GM12878 (cell line): ENCODE results near the gene CAST. TPM values are rescaled to one million over a fixed set of nuclear protein-coding genes. Genes with fewer than 3 reads are reported as not detected.

ENCODE experiments used
- DPF2 ChIP-seq: fragments of 450-650 bp; IDR thresholded peaks from 2 replicates; pipeline ENCODE4 v1.6.1; 2017; ENCODE audit warnings: mild to moderate bottlenecking
- E2F8 ChIP-seq: fragments of 450-650 bp; IDR thresholded peaks from 2 replicates; pipeline ENCODE4 v1.6.1; 2018; ENCODE audit warnings: mild to moderate bottlenecking, low read depth, moderate library complexity; ENCODE audit not compliant: partially characterized antibody
- EP300 ChIP-seq, 2 experiments: fragments of 150-350 bp in 1 of 2; IDR thresholded peaks; 2 replicates each; pipeline ENCODE4 v1.6.1; 2011 to 2012; ENCODE audit warnings: low read depth in 2 of 2, low read length in 2 of 2, borderline replicate concordance in 1 of 2, improper control_type of control experiment in 1 of 2, inconsistent platforms in 1 of 2; ENCODE audit not compliant: control insufficient read depth in 1 of 2
- EZH2 ChIP-seq: IDR thresholded peaks from 2 replicates; pipeline ENCODE4 v1.6.1; 2012; ENCODE audit warnings: low read depth, mild to moderate bottlenecking, control low read depth, inconsistent platforms, low read length, borderline replicate concordance; ENCODE audit not compliant: control insufficient read depth
- IKZF2 ChIP-seq, 2 experiments: fragments of 450-650 bp; IDR thresholded peaks; 2 replicates each; pipeline ENCODE4 v1.6.1; 2017; ENCODE audit warnings: mild to moderate bottlenecking in 2 of 2, moderate library complexity in 2 of 2
- LARP7 ChIP-seq: fragments of 450-650 bp; IDR thresholded peaks from 2 replicates; pipeline ENCODE4 v1.6.1; 2017; ENCODE audit warnings: mild to moderate bottlenecking
- MXI1 ChIP-seq: fragments of 150-350 bp; IDR thresholded peaks from 2 replicates; pipeline ENCODE4 v1.6.1; 2011; ENCODE audit warnings: low read depth, mild to moderate bottlenecking, inconsistent platforms, low read length, improper control_type of control experiment
- SREBF2 ChIP-seq: IDR thresholded peaks from 2 replicates; pipeline ENCODE4 v1.6.1; 2012; ENCODE audit warnings: mild to moderate bottlenecking, low read length
- SUPT20H ChIP-seq: IDR thresholded peaks from 2 replicates; pipeline ENCODE4 v1.6.1; 2011; ENCODE audit warnings: low read depth, mild to moderate bottlenecking, low read length, moderate library complexity, borderline replicate concordance; ENCODE audit not compliant: control insufficient read depth
- ZNF207 ChIP-seq: fragments of 450-650 bp; IDR thresholded peaks from 2 replicates; pipeline ENCODE4 v1.6.1; 2014; ENCODE audit warnings: antibody characterized with exemption, mild to moderate bottlenecking, borderline replicate concordance
- polyA plus RNA-seq, 11 experiments: library from polyadenylated mRNA; depleted of rRNA in 4 of 11; unstranded in 6 of 11; stranded (reverse) in 5 of 11; fragments of >200 nt; fragmentation: Nextera tagmentation in 4 of 11; fragmentation: Illumina TruSeq in 1 of 11; extraction: Ambion mirVana in 4 of 11; extraction: Trizol in 1 of 11; gene quantifications; 1 replicate in 1 of 11; 2 replicates in 10 of 11; pipeline versions ENCODE4 v1.2.1 to v1.2.3, GENCODE V29; 2011 to 2016; ENCODE audit warnings: inconsistent platforms in 2 of 11, missing spikeins in 2 of 11, low read depth in 1 of 11
- total RNA-seq, 4 experiments: library from RNA; depleted of rRNA in 3 of 4; stranded (reverse); fragments of >200 nt in 3 of 4; fragmentation: Illumina TruSeq in 1 of 4; extraction: Trizol in 1 of 4; gene quantifications; 2 replicates each; pipeline versions ENCODE4 v1.2.1 to v1.2.3, GENCODE V29; 2013 to 2021
- TF ChIP-seq, protein P1 (sequence below): fragments of 450-650 bp; IDR thresholded peaks from 2 replicates; pipeline ENCODE4 v1.6.1; 2016; ENCODE audit warnings: mild to moderate bottlenecking
- TF ChIP-seq, protein P2 (sequence below): fragments of 450-650 bp; IDR thresholded peaks from 2 replicates; pipeline ENCODE4 v1.6.1; 2014; ENCODE audit warnings: mild to moderate bottlenecking
- TF ChIP-seq, protein P3 (sequence below): fragments of 450-650 bp; IDR thresholded peaks from 2 replicates; pipeline ENCODE4 v1.6.1; 2017; ENCODE audit warnings: mild to moderate bottlenecking
- TF ChIP-seq, protein P4 (sequence below): fragments of 450-650 bp; IDR thresholded peaks from 2 replicates; pipeline ENCODE4 v1.6.1; 2017; ENCODE audit warnings: mild to moderate bottlenecking, moderate library complexity
- TF ChIP-seq, protein P5 (sequence below): IDR thresholded peaks from 2 replicates; pipeline ENCODE4 v1.6.1; 2011; ENCODE audit warnings: low read depth, mild to moderate bottlenecking, low read length, moderate library complexity, borderline replicate concordance; ENCODE audit errors: extremely low read depth

CAST gene
- total and polyA plus RNA-seq, 10 of the 15 experiments (the other 5 are each of a cell fraction or from before 2014, with no cell fraction given): 31.7 to 140 (median 68.5) TPM

DNA sequence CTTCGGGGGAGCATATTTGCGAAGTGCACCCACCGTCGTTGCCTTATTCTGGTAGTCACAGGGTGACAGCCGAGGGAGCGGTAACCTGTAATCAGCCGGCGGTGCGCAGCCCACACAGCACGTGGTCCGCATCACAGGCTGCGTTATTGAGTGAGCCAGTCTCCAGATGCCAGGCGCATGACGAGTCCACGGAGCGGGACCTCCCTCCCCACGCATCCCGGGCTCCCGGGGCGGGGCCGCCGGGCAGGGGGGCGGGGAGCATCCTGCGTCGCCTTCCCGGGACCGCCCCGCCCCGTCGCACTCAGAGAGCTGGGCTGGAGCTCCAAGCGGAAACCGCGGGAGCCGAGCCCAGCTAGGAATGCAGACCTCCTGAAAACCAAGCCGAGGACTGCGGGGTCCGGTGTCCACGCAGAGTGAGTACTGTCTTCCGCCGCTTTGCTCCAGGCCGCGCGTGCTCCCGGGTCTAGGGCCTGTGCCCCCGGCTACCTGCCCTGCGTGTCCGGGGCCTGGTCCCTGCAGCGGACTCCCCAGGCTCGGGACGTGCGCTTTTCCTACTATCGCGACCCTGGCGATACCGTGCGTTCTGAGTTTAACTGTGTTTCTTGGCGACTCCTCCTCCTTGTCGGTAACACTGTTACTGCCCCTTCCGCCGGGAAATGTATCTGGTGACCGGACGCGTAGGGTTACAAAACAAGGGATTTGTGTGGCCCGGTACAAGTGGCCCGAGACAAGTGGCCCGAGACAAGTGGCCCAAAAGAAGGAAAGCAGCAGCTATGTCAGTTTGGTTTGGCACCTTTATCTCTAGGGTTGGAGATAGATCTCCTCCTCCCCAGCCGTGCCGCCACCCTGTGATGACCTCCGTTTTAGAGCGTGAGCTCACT, 40.6 kb downstream of the CAST start (continued):
- no peak for TF ChIP-seq E2F8
- TF ChIP-seq ZNF207: no peak
- TF ChIP-seq, protein P1, sequence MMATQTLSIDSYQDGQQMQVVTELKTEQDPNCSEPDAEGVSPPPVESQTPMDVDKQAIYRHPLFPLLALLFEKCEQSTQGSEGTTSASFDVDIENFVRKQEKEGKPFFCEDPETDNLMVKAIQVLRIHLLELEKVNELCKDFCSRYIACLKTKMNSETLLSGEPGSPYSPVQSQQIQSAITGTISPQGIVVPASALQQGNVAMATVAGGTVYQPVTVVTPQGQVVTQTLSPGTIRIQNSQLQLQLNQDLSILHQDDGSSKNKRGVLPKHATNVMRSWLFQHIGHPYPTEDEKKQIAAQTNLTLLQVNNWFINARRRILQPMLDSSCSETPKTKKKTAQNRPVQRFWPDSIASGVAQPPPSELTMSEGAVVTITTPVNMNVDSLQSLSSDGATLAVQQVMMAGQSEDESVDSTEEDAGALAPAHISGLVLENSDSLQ: peak; percentile 8
- TF ChIP-seq, protein P2, sequence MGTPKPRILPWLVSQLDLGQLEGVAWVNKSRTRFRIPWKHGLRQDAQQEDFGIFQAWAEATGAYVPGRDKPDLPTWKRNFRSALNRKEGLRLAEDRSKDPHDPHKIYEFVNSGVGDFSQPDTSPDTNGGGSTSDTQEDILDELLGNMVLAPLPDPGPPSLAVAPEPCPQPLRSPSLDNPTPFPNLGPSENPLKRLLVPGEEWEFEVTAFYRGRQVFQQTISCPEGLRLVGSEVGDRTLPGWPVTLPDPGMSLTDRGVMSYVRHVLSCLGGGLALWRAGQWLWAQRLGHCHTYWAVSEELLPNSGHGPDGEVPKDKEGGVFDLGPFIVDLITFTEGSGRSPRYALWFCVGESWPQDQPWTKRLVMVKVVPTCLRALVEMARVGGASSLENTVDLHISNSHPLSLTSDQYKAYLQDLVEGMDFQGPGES: no peak
- peak; percentile 67; the same call in 1 of the 2 replicates for TF ChIP-seq LARP7
- peak; percentile 30 to 34; a peak in 2 of 4 replicates for TF ChIP-seq IKZF2 (IDR thresholded peaks at IDR 0.05)
- TF ChIP-seq EP300 (IDR thresholded peaks at IDR 0.05; ENCODE audit: borderline replicate concordance in 1 of 2, control insufficient read depth in 1 of 2, low read depth in 2 of 2, low read length in 2 of 2): 0 out of 4 replicates have a peak, but pooled peaks of 1 of the 2 experiments have one; percentile 14
- TF ChIP-seq MXI1: 0 out of 2 replicates have a peak, but pooled peaks have one; percentile 46
- TF ChIP-seq, protein P3, sequence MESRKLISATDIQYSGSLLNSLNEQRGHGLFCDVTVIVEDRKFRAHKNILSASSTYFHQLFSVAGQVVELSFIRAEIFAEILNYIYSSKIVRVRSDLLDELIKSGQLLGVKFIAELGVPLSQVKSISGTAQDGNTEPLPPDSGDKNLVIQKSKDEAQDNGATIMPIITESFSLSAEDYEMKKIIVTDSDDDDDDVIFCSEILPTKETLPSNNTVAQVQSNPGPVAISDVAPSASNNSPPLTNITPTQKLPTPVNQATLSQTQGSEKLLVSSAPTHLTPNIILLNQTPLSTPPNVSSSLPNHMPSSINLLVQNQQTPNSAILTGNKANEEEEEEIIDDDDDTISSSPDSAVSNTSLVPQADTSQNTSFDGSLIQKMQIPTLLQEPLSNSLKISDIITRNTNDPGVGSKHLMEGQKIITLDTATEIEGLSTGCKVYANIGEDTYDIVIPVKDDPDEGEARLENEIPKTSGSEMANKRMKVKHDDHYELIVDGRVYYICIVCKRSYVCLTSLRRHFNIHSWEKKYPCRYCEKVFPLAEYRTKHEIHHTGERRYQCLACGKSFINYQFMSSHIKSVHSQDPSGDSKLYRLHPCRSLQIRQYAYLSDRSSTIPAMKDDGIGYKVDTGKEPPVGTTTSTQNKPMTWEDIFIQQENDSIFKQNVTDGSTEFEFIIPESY: no peak
- TF ChIP-seq, protein P4, sequence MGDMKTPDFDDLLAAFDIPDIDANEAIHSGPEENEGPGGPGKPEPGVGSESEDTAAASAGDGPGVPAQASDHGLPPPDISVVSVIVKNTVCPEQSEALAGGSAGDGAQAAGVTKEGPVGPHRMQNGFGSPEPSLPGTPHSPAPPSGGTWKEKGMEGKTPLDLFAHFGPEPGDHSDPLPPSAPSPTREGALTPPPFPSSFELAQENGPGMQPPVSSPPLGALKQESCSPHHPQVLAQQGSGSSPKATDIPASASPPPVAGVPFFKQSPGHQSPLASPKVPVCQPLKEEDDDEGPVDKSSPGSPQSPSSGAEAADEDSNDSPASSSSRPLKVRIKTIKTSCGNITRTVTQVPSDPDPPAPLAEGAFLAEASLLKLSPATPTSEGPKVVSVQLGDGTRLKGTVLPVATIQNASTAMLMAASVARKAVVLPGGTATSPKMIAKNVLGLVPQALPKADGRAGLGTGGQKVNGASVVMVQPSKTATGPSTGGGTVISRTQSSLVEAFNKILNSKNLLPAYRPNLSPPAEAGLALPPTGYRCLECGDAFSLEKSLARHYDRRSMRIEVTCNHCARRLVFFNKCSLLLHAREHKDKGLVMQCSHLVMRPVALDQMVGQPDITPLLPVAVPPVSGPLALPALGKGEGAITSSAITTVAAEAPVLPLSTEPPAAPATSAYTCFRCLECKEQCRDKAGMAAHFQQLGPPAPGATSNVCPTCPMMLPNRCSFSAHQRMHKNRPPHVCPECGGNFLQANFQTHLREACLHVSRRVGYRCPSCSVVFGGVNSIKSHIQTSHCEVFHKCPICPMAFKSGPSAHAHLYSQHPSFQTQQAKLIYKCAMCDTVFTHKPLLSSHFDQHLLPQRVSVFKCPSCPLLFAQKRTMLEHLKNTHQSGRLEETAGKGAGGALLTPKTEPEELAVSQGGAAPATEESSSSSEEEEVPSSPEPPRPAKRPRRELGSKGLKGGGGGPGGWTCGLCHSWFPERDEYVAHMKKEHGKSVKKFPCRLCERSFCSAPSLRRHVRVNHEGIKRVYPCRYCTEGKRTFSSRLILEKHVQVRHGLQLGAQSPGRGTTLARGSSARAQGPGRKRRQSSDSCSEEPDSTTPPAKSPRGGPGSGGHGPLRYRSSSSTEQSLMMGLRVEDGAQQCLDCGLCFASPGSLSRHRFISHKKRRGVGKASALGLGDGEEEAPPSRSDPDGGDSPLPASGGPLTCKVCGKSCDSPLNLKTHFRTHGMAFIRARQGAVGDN: no peak
- no peak for TF ChIP-seq SREBF2
- TF ChIP-seq, protein P5, sequence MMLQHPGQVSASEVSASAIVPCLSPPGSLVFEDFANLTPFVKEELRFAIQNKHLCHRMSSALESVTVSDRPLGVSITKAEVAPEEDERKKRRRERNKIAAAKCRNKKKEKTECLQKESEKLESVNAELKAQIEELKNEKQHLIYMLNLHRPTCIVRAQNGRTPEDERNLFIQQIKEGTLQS: no peak
- TF ChIP-seq EZH2: no peak
- peak; percentile 46; the same call in 1 of the 2 replicates for TF ChIP-seq DPF2
- no peak for TF ChIP-seq SUPT20H
